Measurements from ENCODE around the gene SFXN5. TPM values are rescaled to one million over a fixed set of nuclear protein-coding genes. Genes with fewer than 3 reads are reported as not detected.

The SFXN5 gene
- total and polyA plus RNA-seq, 2 of the 8 experiments (the other 6 are each of a cell fraction or from before 2014, with no cell fraction given): 29.3 to 33.1 TPM

- CTCF ChIA-PET (ENCODE audit: partially characterized antibody): interaction anchor here (0.6 to 7.4 kb wide), 12 partner anchors 8 to 441 kb away, joined by 3 to 60 read pairs (median 4); no protein-coding TSS in a partner anchor
- H3K4me2 ChIP-seq (ENCODE audit: insufficient read depth in 1 of 2, low read depth in 2 of 2, low read length in 2 of 2): no peak overlapping the region
- H3K9me3 ChIP-seq (ENCODE audit: insufficient read depth in 2 of 2, low read depth in 1 of 2, low read length in 1 of 2): no peaks in the 10 kb centered on the region
- no peak overlapping the region for H4K91ac ChIP-seq (replicated peaks; ENCODE audit: insufficient read length, low read length)
- WGBS, 2 experiments (ENCODE audit: extremely low coverage in 1 of 2, insufficient coverage in 1 of 2, insufficient read length in 1 of 2, insufficient replicate concordance in 2 of 2, low coverage in 1 of 2, low lambda C conversion rate in 2 of 2, missing lambda C conversion rate in 1 of 2): 89% methylated on average over 11 of the region's 11 CpGs; no CpG with 5 or more reads in 1 of the 2 experiments
- H4K20me1 ChIP-seq (replicated peaks in 1 of 2; ENCODE audit: control insufficient read depth in 1 of 2, insufficient read depth in 2 of 2, low read length in 2 of 2): peaks cover 0 to 4% of the 10 kb centered on the region in 2 experiments
- no peak overlapping the region for H2AFZ ChIP-seq (ENCODE audit: low read length)
- FAIRE-seq (no peak), DNase-seq (ENCODE audit: low read depth in 1 of 2, low spot score in 2 of 2) (no peak)
- no peak overlapping the region for H3K4ac ChIP-seq (replicated peaks; ENCODE audit: insufficient read length, low read depth, low read length)
- no peak overlapping the region for H4K5ac ChIP-seq (ENCODE audit: insufficient read length, low read depth, low read length)
- H3K9ac ChIP-seq (replicated peaks in 1 of 4; ENCODE audit: extremely low read depth in 1 of 4, low read depth in 3 of 4, low read length in 3 of 4): no peak overlapping the region
- H3K27ac ChIP-seq (ENCODE audit: low read depth, low read length): no peak overlapping the region
- H3K23me2 ChIP-seq (ENCODE audit: low read depth, low read length): no peaks in the 10 kb centered on the region
- no peak overlapping the region for H2BK5ac ChIP-seq (ENCODE audit: low read depth, low read length)
- 0 out of 7 replicates have a peak, but pooled peaks cover 0 to 2% (median 0%) of the 10 kb centered on the region in 4 experiments for H3K27me3 ChIP-seq (replicated peaks in 1 of 4; ENCODE audit: control insufficient read depth in 3 of 4, extremely low read depth in 1 of 4, insufficient read depth in 3 of 4, low read length in 3 of 4)
- no peak overlapping the region for H2BK15ac ChIP-seq (ENCODE audit: low read length)
- H3K18ac ChIP-seq (ENCODE audit: extremely low read depth, low read length): no peak overlapping the region
- H3K14ac ChIP-seq (ENCODE audit: insufficient read length): no peak overlapping the region
- H2BK12ac ChIP-seq (ENCODE audit: low read depth, low read length): no peak overlapping the region
- H3K4me3 ChIP-seq (ENCODE audit: extremely low read depth in 1 of 4, insufficient read depth in 2 of 4, low read depth in 3 of 4, low read length in 4 of 4): no peak overlapping the region
- no peak overlapping the region for H3K56ac ChIP-seq (replicated peaks; ENCODE audit: insufficient read length, low read depth, low read length)
- H3K79me1 ChIP-seq (ENCODE audit: low read depth, low read length): no peaks in the 10 kb centered on the region
- H4K8ac ChIP-seq (ENCODE audit: extremely low read depth, insufficient read depth, low read length): no peak overlapping the region
- no peaks in the 10 kb centered on the region for H3K79me2 ChIP-seq (ENCODE audit: control insufficient read depth in 1 of 2, insufficient read depth in 2 of 2, low read length in 2 of 2)
- H2BK120ac ChIP-seq (replicated peaks; ENCODE audit: low read depth, low read length): no peak overlapping the region
- H3K23ac ChIP-seq (ENCODE audit: insufficient read length): no peak overlapping the region
- H3K36me3 ChIP-seq (ENCODE audit: control insufficient read depth in 2 of 4, insufficient read depth in 4 of 4, low read length in 3 of 4): 0 out of 8 replicates have a peak, but pooled peaks cover 0 to 2% (median 0%) of the 10 kb centered on the region in 4 experiments
- no peak overlapping the region for H2AK5ac ChIP-seq (ENCODE audit: low read depth, low read length)
- H2BK20ac ChIP-seq (ENCODE audit: low read length): no peak overlapping the region
- POLR2A ChIA-PET (ENCODE audit: partially characterized antibody): no interaction called here
- peaks cover 0 to 4% (median 0%) of the 10 kb centered on the region in 4 experiments; a peak in 3 of 7 replicates for H3K4me1 ChIP-seq (replicated peaks in 1 of 4; ENCODE audit: control insufficient read depth in 3 of 4, insufficient read depth in 4 of 4, low read length in 3 of 4)
- TF ChIP-seq RFX5 (IDR thresholded peaks at IDR 0.05; ENCODE audit: borderline replicate concordance, low read depth, low read length) (no peak), MAX (IDR thresholded peaks at IDR 0.05) (no peak), NANOG (IDR thresholded peaks at IDR 0.05; ENCODE audit: insufficient read depth, low read depth, low read length, poor library complexity, severe bottlenecking) (no peak), CTBP2 (IDR thresholded peaks at IDR 0.05; ENCODE audit: borderline replicate concordance, insufficient read depth, insufficient read length, low read length) (no peak), TAF7 (optimal IDR thresholded peaks at IDR 0.05; ENCODE audit: borderline replicate concordance, low read depth, low read length) (no peak), ASH2L (IDR thresholded peaks at IDR 0.05; ENCODE audit: low read length) (no peak), EGR1 (IDR thresholded peaks at IDR 0.05; ENCODE audit: borderline replicate concordance, low read depth, low read length) (no peak), CHD1 (IDR thresholded peaks at IDR 0.05; ENCODE audit: low read depth, low read length) (no peak), RXRA (IDR thresholded peaks at IDR 0.05; ENCODE audit: insufficient read depth, low read depth, low read length) (no peak), YY1 (IDR thresholded peaks at IDR 0.05; ENCODE audit: low read depth, low read length) (no peak), SP4 (IDR thresholded peaks at IDR 0.05; ENCODE audit: low read length) (no peak), ZNF274 (IDR thresholded peaks at IDR 0.05; ENCODE audit: borderline replicate concordance, extremely low read depth, low read length) (no peak), CHD2 (IDR thresholded peaks at IDR 0.05; ENCODE audit: low read length) (no peak)
These were observed 88.6 kb downstream of the SFXN5 start for GRCh38 chr2:72982781-72983499.
